ENCODE data around the gene HS3ST3A1. TPM values are rescaled to one million over a fixed set of nuclear protein-coding genes. Genes with fewer than 3 reads are reported as not detected.
A peak's percentile ranks its signal among the peaks of the same experiment; 100 is the strongest.

The HS3ST3A1 gene
- total RNA-seq, 1 experiment from 2014 or later: 47.6 TPM

DNA sequence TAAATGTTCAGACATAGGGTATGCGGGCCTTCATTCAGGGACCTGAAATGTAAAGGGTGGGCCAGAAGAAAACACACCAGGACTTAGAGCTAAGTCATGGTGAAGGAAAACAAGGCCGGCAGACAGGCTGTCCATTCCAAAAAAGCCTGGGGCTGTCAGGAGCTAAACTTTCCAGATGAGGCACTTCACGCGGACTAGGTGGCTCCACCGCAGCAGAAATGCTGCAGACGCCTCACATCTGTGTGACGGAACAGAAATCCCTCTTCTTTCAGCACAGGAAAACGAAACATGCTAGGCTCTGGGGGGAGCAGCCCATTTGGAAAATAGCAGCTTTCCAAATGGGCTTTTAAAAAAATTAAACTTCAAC lies 88.7 kb downstream of the HS3ST3A1 start:
- DNase-seq: peak; percentile 64
- BruUV-seq (replicated peaks): no TSS peak
- peak overlapping the region; percentile 82 for H3K4me2 ChIP-seq (ENCODE audit: low read length)
- peak overlapping the region; percentile 62 for H3K4me3 ChIP-seq (ENCODE audit: low read length)
- H3K27ac ChIP-seq (ENCODE audit: low read length): peak overlapping the region; percentile 45
- intact Hi-C loops (cut with micrococcal nuclease): no loop called here
- H3K4me1 ChIP-seq (ENCODE audit: insufficient read depth, low read length): peaks cover 8% of the 10 kb centered on the region
- no peaks in the 10 kb centered on the region for H3K79me2 ChIP-seq (ENCODE audit: low read length)
- H3F3A ChIP-seq (ENCODE audit: low read length, unreplicated experiment): no peaks in the 10 kb centered on the region
- no peaks in the 10 kb centered on the region for H3K9me3 ChIP-seq (ENCODE audit: low read length)
- no peak for TF ChIP-seq EZH2 (IDR thresholded peaks at IDR 0.05; ENCODE audit: low read length, unreplicated experiment)
- TF ChIP-seq, protein P1, sequence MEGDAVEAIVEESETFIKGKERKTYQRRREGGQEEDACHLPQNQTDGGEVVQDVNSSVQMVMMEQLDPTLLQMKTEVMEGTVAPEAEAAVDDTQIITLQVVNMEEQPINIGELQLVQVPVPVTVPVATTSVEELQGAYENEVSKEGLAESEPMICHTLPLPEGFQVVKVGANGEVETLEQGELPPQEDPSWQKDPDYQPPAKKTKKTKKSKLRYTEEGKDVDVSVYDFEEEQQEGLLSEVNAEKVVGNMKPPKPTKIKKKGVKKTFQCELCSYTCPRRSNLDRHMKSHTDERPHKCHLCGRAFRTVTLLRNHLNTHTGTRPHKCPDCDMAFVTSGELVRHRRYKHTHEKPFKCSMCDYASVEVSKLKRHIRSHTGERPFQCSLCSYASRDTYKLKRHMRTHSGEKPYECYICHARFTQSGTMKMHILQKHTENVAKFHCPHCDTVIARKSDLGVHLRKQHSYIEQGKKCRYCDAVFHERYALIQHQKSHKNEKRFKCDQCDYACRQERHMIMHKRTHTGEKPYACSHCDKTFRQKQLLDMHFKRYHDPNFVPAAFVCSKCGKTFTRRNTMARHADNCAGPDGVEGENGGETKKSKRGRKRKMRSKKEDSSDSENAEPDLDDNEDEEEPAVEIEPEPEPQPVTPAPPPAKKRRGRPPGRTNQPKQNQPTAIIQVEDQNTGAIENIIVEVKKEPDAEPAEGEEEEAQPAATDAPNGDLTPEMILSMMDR (conservative IDR thresholded peaks at IDR 0.05; ENCODE audit: low read depth, low read length): 0 out of 2 replicates have a peak, but pooled peaks have one; percentile 20
- CTCF ChIA-PET: no interaction called here
- peak overlapping the region; percentile 13; the same call in 1 of the 2 replicates for H3K9ac ChIP-seq (ENCODE audit: low read length)
- ATAC-seq: no peak
- H2AFZ ChIP-seq (ENCODE audit: low read length): peak overlapping the region; percentile 45
- 0 out of 2 replicates have a peak, but pooled peaks cover 3% of the 10 kb centered on the region for H3K36me3 ChIP-seq (ENCODE audit: low read depth, low read length)
- H3K27me3 ChIP-seq (ENCODE audit: low read length): 0 out of 2 replicates have a peak, but pooled peaks cover 5% of the 10 kb centered on the region
- H4K20me1 ChIP-seq (ENCODE audit: low read length): no peaks in the 10 kb centered on the region
- POLR2A ChIA-PET (ENCODE audit: unreplicated experiment): no interaction called here
- H3K9me2 ChIP-seq (replicated peaks; ENCODE audit: low read length): no peaks in the 10 kb centered on the region

DNA sequence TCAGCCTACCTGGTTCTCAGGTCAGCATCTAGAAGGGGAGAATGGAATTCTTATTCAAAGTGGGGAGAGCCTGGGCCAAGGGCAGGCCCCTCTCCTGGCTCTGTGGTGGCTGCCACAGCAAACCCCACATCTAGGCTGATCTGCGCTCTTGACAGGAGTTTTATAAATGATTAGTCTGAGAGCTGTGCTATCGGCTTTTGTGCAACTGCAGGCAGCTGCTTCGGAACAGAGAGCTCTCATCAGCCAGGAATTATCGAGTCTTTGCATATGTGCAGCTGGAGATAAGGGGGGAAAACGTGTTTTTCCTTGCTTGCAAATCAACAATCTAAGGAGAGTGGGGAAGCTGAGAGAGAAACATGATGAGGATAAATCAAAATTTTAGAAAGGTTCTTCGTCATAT lies 91.7 kb downstream of the HS3ST3A1 start:
- TF ChIP-seq EZH2phosphoT487 (IDR thresholded peaks at IDR 0.05; ENCODE audit: borderline replicate concordance, low read length) (no peak), EZH2 (IDR thresholded peaks at IDR 0.05; ENCODE audit: low read length, unreplicated experiment) (no peak)
- TF ChIP-seq, protein P1 (conservative IDR thresholded peaks at IDR 0.05; ENCODE audit: low read depth, low read length): no peak
- BruUV-seq (replicated peaks): no TSS peak
- intact Hi-C loops (cut with micrococcal nuclease): no loop called here
- ATAC-seq: no peak
- no peak overlapping the region for H3K4me3 ChIP-seq (ENCODE audit: low read length)
- H3K9ac ChIP-seq (ENCODE audit: low read length): no peak overlapping the region
- H3K36me3 ChIP-seq (ENCODE audit: low read depth, low read length): 0 out of 2 replicates have a peak, but pooled peaks cover 3% of the 10 kb centered on the region
- DNase-seq: no peak
- no peak overlapping the region for H3K27ac ChIP-seq (ENCODE audit: low read length)
- H3K79me2 ChIP-seq (ENCODE audit: low read length): no peaks in the 10 kb centered on the region
- H3K4me2 ChIP-seq (ENCODE audit: low read length): peak overlapping the region; percentile 15
- ChIA-PET POLR2A (ENCODE audit: unreplicated experiment) (no interaction called here), CTCF (no interaction called here)
- no peaks in the 10 kb centered on the region for H4K20me1 ChIP-seq (ENCODE audit: low read length)
- 0 out of 2 replicates have a peak, but pooled peaks cover 5% of the 10 kb centered on the region for H3K27me3 ChIP-seq (ENCODE audit: low read length)
- H3K9me2 ChIP-seq (replicated peaks; ENCODE audit: low read length): no peaks in the 10 kb centered on the region
- peak overlapping the region; percentile 31; the same call in 1 of the 2 replicates for H2AFZ ChIP-seq (ENCODE audit: low read length)
- peaks cover 8% of the 10 kb centered on the region for H3K4me1 ChIP-seq (ENCODE audit: insufficient read depth, low read length)
- H3F3A ChIP-seq (ENCODE audit: low read length, unreplicated experiment): no peaks in the 10 kb centered on the region
- H3K9me3 ChIP-seq (ENCODE audit: low read length): no peaks in the 10 kb centered on the region

DNA sequence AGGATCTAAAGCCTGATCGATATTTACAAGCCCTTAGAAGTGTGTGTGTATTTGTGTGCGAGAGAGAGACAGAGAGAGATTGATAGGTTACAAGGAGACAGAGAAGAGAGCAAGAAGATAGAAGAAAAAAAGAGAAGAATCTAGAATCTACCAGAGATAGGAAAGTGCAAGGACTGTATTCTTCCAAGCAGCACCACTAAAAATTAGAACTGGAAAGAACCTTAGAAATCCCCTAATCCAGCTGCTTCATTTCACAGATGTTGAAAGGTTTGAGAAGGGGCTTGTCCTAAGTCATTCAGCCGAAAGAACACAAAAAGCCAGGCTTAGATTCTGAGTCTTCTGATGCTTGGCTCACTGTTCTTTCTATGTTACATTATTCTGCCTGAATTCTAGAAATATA lies 92.2 kb downstream of the HS3ST3A1 start:
- H4K20me1 ChIP-seq (ENCODE audit: low read length): no peaks in the 10 kb centered on the region
- ChIA-PET POLR2A (ENCODE audit: unreplicated experiment) (no interaction called here), CTCF (no interaction called here)
- H3K36me3 ChIP-seq (ENCODE audit: low read depth, low read length): 0 out of 2 replicates have a peak, but pooled peaks cover 3% of the 10 kb centered on the region
- TF ChIP-seq EZH2phosphoT487 (IDR thresholded peaks at IDR 0.05; ENCODE audit: borderline replicate concordance, low read length): no peak
- TF ChIP-seq, protein P1 (conservative IDR thresholded peaks at IDR 0.05; ENCODE audit: low read depth, low read length): no peak
- TF ChIP-seq EZH2 (IDR thresholded peaks at IDR 0.05; ENCODE audit: low read length, unreplicated experiment): no peak
- H2AFZ ChIP-seq (ENCODE audit: low read length): no peak overlapping the region
- H3K27ac ChIP-seq (ENCODE audit: low read length): no peak overlapping the region
- H3K4me2 ChIP-seq (ENCODE audit: low read length): peak overlapping the region; percentile 15
- intact Hi-C loops (cut with micrococcal nuclease): no loop called here
- DNase-seq (no peak), ATAC-seq (no peak)
- peaks cover 8% of the 10 kb centered on the region for H3K4me1 ChIP-seq (ENCODE audit: insufficient read depth, low read length)
- BruUV-seq (replicated peaks): no TSS peak
- no peaks in the 10 kb centered on the region for H3K9me2 ChIP-seq (replicated peaks; ENCODE audit: low read length)
- H3K27me3 ChIP-seq (ENCODE audit: low read length): 0 out of 2 replicates have a peak, but pooled peaks cover 5% of the 10 kb centered on the region
- no peaks in the 10 kb centered on the region for H3F3A ChIP-seq (ENCODE audit: low read length, unreplicated experiment)
- no peaks in the 10 kb centered on the region for H3K9me3 ChIP-seq (ENCODE audit: low read length)
- no peak overlapping the region for H3K4me3 ChIP-seq (ENCODE audit: low read length)
- no peaks in the 10 kb centered on the region for H3K79me2 ChIP-seq (ENCODE audit: low read length)
- no peak overlapping the region for H3K9ac ChIP-seq (ENCODE audit: low read length)

All from PC-3 (cell line).